ENCODE results near the gene LCORL.

DNA sequence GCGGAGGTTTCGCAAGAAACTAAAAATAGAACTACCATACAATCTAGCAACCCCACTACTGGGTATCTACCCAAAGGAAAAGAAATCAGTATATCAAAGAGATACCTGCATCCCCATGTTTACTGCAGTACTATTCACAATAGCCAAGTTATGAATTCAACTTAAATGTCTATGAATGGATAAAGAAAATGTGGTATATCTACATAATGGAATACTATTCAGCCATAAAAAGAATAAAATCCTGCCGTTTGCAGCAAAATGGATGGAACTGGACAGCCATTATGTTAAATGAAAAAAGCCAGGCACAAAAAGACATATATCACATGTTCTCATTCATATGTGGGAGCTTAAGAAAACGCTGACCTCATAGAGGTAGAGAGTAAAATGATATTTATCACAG lies 65.3 kb downstream of the LCORL start:
- TF ChIP-seq, protein P1, sequence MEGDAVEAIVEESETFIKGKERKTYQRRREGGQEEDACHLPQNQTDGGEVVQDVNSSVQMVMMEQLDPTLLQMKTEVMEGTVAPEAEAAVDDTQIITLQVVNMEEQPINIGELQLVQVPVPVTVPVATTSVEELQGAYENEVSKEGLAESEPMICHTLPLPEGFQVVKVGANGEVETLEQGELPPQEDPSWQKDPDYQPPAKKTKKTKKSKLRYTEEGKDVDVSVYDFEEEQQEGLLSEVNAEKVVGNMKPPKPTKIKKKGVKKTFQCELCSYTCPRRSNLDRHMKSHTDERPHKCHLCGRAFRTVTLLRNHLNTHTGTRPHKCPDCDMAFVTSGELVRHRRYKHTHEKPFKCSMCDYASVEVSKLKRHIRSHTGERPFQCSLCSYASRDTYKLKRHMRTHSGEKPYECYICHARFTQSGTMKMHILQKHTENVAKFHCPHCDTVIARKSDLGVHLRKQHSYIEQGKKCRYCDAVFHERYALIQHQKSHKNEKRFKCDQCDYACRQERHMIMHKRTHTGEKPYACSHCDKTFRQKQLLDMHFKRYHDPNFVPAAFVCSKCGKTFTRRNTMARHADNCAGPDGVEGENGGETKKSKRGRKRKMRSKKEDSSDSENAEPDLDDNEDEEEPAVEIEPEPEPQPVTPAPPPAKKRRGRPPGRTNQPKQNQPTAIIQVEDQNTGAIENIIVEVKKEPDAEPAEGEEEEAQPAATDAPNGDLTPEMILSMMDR (IDR thresholded peaks at IDR 0.05; ENCODE audit: low read depth, low read length, poor library complexity, severe bottlenecking), result no peak
- TF ChIP-seq EZH2phosphoT487 (IDR thresholded peaks at IDR 0.05; ENCODE audit: borderline replicate concordance, low read length), result no peak
